Testis (tissue), 3 donors: ENCODE data around the gene PARD6B. TPM values are rescaled to one million over a fixed set of nuclear protein-coding genes. Genes with fewer than 3 reads are reported as not detected.

Experiments
- DNase-seq: peaks from one replicate; pipeline ENCODE4 v3.0.0-alpha.2; 2019
- H3K27ac ChIP-seq, 2 donors: fragments of 200-600 bp; sonication (generic); one replicate each; pipeline ENCODE4 v1.5.1; 2019
- H3K27me3 ChIP-seq: fragments of 200-600 bp; sonication (generic); one replicate; pipeline ENCODE4 v1.5.1; 2019
- H3K36me3 ChIP-seq: fragments of 200-600 bp; sonication (generic); one replicate; pipeline ENCODE4 v1.5.1; 2017; ENCODE audit warnings: low read depth; ENCODE audit errors: missing control alignments
- H3K4me1 ChIP-seq: fragments of 200-600 bp; sonication (generic); one replicate; pipeline ENCODE4 v1.5.1; 2019
- H3K4me3 ChIP-seq, 2 donors: fragments of 200-600 bp; sonication (generic); one replicate each; pipeline ENCODE4 v1.5.1; 2017 to 2019
- H3K9me3 ChIP-seq: fragments of 200-600 bp; sonication (generic); one replicate; pipeline ENCODE4 v1.5.1; 2017
- CTCF ChIP-seq, 3 experiments: fragments of 450-650 bp in 2 of 3; fragments of 200-600 bp in 1 of 3; sonication (generic) in 1 of 3; IDR thresholded peaks; one replicate each; pipeline ENCODE4 v1.5.1; 2016 to 2019; ENCODE audit warnings: antibody characterized with exemption in 3 of 3, mild to moderate bottlenecking in 2 of 3, moderate library complexity in 1 of 3
- POLR2A ChIP-seq: fragments of 450-650 bp; IDR thresholded peaks from one replicate; pipeline ENCODE4 v1.6.1; 2017; ENCODE audit warnings: antibody characterized with exemption, mild to moderate bottlenecking, moderate library complexity
- WGBS, 2 donors: methylation state at CpG; one replicate each; pipeline ENCODE4 v1.1.5; 2018; 5-methylcytosine and 5-hydroxymethylcytosine counted together
- intact Hi-C: fragments of 100-400 bp; cut with DNase I; formaldehyde crosslinking; loops from one replicate; pipeline ENCODE4 v1.15.1; 2023; ENCODE audit warnings: low total_unique reads
- polyA plus RNA-seq: library from polyadenylated mRNA; stranded (reverse); fragments of 350-450 nt; fragmentation: Illumina TruSeq; extraction: RNeasy Lipid Tissue Mini Kit (QIAGEN cat#74804); gene quantifications from one replicate; pipeline ENCODE4 v1.2.3, GENCODE V29; 2014; ENCODE audit warnings: low read depth, low replicate concordance; ENCODE audit not compliant: insufficient read depth
- total RNA-seq, 2 donors: library from RNA; depleted of rRNA; stranded (reverse); fragments of >200 nt; gene quantifications; one replicate each; pipeline ENCODE4 v1.2.3, GENCODE V29; 2016

The PARD6B gene
- total and polyA plus RNA-seq, 3 donors from 2014 or later, result 3.8 to 17.0 (median 15.4) TPM

DNA sequence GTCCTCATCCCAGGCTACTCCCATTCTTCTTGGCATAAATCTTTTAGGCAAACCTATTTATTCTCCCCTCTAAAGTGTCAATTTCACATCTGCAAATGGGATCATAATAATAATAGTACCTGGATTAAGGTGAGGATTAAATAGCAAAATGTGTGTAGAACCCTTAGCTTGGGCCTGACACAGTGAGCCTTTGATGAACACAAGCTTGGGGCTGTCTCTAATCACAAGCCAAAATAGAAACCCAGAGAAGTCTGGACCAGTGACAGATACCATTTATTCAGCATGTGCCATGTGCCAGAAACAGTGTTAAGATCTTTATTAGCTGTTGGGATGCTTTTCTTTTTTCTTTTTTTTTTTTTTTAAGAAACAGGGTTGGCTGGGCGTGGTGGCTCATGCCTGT is 14.9 kb upstream of the PARD6B start:
- TF ChIP-seq CTCF (IDR thresholded peaks at IDR 0.05) (no peak), POLR2A (no peak)
- Histone ChIP-seq H3K9me3 (no peaks in the 10 kb centered on the region), H3K4me3 (no peak overlapping the region), H3K27ac (no peak overlapping the region), H3K36me3 (no peaks in the 10 kb centered on the region), H3K4me1 (peaks cover 3% of the 10 kb centered on the region), H3K27me3 (no peaks in the 10 kb centered on the region)
- WGBS, 2 donors, result 80 to 90% methylated on average over 1 of the region's 1 CpG
- intact Hi-C loops, result no loop called here
- no peak for DNase-seq

GRCh38 chr20:50717312-50717711 is 14.1 kb upstream of the PARD6B start:
- no peak for DNase-seq
- intact Hi-C loops, result no loop called here
- no peak overlapping the region for H3K4me3 ChIP-seq
- WGBS, 2 donors, result 76 to 97% methylated on average over 2 of the region's 2 CpGs
- no peak for TF ChIP-seq CTCF (IDR thresholded peaks at IDR 0.05)
- no peak for TF ChIP-seq POLR2A
- no peaks in the 10 kb centered on the region for H3K36me3 ChIP-seq
- H3K27ac ChIP-seq, result no peak overlapping the region
- H3K9me3 ChIP-seq, result no peaks in the 10 kb centered on the region
- no peaks in the 10 kb centered on the region for H3K27me3 ChIP-seq
- peaks cover 11% of the 10 kb centered on the region for H3K4me1 ChIP-seq

- 61 to 66% methylated on average over 13 of the region's 13 CpGs for WGBS, 2 donors
- Histone ChIP-seq H3K9me3 (no peaks in the 10 kb centered on the region), H3K27me3 (no peaks in the 10 kb centered on the region), H3K4me3 (no peak overlapping the region), H3K36me3 (no peaks in the 10 kb centered on the region), H3K4me1 (peaks cover 19% of the 10 kb centered on the region), H3K27ac (peak overlapping the region in 1 of 2 donors; percentile 11)
- intact Hi-C loops, result no loop called here
- TF ChIP-seq POLR2A (no peak), CTCF (IDR thresholded peaks at IDR 0.05) (no peak)
- no peak for DNase-seq
Measured at GRCh38 chr20:50717974-50718761, 13.2 kb upstream of the PARD6B start.

DNA sequence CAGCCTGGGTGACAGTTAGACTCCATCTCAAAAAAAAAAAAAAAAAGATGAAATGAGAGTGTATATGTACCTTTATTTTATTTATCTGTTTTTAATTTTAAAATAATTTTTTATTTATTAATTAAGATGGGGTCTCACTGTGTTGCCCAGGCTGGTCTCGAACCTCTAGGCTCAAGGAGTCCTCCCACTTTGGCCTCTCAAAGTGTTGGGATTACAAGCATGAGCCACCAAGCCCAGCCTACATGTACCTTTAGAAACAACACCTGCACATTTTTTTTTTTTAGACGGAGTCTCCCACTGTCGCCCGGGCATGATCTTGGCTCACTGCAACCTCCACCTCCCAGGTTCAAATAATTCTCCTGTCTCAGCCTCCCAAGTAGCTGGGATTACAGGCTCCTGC is 12.1 kb upstream of the PARD6B start:
- intact Hi-C loops, result no loop called here
- H3K4me3 ChIP-seq, result no peak overlapping the region
- no peak overlapping the region for H3K27ac ChIP-seq
- 95 to 97% methylated on average over 4 of the region's 4 CpGs for WGBS, 2 donors
- no peak for DNase-seq
- H3K36me3 ChIP-seq, result no peaks in the 10 kb centered on the region
- peaks cover 28% of the 10 kb centered on the region for H3K4me1 ChIP-seq
- TF ChIP-seq CTCF (IDR thresholded peaks at IDR 0.05), result no peak
- no peak for TF ChIP-seq POLR2A
- H3K9me3 ChIP-seq, result no peaks in the 10 kb centered on the region
- no peaks in the 10 kb centered on the region for H3K27me3 ChIP-seq

DNA sequence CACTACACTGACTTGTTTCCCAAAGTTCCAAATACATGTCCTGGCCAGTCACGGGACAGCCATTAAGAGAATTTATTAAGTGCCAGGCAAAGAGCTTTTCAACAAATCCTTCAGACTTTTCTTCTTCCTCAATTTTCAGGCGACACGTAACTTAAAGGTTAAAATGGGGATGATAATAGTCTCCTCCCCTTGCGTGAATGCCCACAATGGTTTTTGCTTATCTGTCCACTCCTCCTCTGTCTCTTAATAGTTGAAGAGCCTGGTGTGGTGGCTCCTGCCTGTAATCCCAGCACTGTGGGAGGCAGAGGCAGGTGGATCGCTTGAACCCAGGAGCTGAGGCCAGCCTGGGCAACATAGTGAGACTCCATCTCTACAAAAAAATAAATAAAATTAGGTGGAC is 11.4 kb upstream of the PARD6B start:
- no peaks in the 10 kb centered on the region for H3K9me3 ChIP-seq
- 73 to 77% methylated on average over 5 of the region's 5 CpGs for WGBS, 2 donors
- no peak overlapping the region for H3K4me3 ChIP-seq
- TF ChIP-seq POLR2A, result no peak
- TF ChIP-seq CTCF (IDR thresholded peaks at IDR 0.05), result no peak
- no peaks in the 10 kb centered on the region for H3K27me3 ChIP-seq
- no peak for DNase-seq
- intact Hi-C loops, result no loop called here
- peaks cover 35% of the 10 kb centered on the region for H3K4me1 ChIP-seq
- no peak overlapping the region for H3K27ac ChIP-seq
- no peaks in the 10 kb centered on the region for H3K36me3 ChIP-seq
